UCSD-AML1 (cell line): ENCODE measurements around the gene PTPN6.

ENCODE experiments used
- DNase-seq: peaks from one replicate; lab custom pipeline; 2025; ENCODE audit not compliant: unreplicated experiment; lab: John Stamatoyannopoulos, UW

The PTPN6 gene

DNA sequence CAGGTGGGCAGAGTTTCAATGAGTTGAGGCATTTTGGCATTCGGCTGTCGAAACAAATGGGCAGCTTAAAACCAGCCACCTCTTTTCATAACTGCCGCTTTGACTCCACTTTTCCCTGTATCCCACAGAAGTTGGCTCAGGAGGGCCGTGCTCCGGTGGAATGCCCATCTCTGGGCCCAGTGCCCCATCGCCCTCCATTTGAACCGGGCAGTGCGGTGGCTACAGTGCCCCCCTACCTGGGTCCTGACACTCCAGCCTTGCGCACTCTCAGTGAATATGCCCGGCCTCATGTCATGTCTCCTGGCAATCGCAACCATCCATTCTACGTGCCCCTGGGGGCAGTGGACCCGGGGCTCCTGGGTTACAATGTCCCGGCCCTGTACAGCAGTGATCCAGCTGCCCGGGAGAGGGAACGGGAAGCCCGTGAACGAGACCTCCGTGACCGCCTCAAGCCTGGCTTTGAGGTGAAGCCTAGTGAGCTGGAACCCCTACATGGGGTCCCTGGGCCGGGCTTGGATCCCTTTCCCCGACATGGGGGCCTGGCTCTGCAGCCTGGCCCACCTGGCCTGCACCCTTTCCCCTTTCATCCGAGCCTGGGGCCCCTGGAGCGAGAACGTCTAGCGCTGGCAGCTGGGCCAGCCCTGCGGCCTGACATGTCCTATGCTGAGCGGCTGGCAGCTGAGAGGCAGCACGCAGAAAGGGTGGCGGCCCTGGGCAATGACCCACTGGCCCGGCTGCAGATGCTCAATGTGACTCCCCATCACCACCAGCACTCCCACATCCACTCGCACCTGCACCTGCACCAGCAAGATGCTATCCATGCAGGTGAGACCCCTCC, 12.6 kb upstream of the PTPN6 start:
- no peak for DNase-seq

DNA sequence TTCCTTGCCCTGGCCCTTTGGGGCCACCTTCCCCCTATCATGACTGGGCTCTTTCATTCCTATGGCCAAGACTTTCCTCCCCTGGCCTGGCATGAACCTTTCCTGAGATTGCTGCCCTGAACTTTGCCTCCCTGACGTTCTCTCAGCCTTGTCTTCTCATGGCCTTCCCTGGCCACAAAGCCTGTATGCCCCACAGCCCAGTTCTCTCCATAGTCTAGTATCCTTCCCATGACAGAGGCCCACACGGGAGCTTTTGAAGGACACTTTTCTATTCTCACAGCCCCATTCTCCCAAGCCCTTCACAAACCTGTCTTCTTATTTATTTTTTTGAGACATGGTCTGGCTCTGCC, 12.0 kb upstream of the PTPN6 start:
- DNase-seq: no peak

DNA sequence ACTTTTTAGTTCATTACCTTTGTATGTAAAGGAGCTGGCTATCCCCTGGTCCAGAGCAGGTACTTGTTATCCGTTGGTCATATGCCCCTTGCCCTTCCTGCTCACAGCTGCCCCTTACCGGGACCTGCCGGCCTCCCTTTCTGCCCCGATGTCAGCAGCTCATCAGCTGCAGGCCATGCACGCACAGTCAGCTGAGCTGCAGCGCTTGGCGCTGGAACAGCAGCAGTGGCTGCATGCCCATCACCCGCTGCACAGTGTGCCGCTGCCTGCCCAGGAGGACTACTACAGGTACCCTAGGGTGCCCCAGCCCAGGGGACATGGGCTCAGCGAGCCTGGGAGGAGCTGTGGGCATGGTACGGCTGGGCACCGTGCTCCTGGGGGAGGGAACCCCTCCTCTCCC, 9.9 kb upstream of the PTPN6 start:
- no peak for DNase-seq

DNA sequence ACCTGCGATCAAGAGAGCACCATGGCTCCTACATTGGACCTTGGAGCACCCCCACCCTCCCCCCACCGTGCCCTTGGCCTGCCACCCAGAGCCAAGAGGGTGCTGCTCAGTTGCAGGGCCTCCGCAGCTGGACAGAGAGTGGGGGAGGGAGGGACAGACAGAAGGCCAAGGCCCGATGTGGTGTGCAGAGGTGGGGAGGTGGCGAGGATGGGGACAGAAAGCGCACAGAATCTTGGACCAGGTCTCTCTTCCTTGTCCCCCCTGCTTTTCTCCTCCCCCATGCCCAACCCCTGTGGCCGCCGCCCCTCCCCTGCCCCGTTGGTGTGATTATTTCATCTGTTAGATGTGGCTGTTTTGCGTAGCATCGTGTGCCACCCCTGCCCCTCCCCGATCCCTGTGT, 9.4 kb upstream of the PTPN6 start:
- no peak for DNase-seq

DNA sequence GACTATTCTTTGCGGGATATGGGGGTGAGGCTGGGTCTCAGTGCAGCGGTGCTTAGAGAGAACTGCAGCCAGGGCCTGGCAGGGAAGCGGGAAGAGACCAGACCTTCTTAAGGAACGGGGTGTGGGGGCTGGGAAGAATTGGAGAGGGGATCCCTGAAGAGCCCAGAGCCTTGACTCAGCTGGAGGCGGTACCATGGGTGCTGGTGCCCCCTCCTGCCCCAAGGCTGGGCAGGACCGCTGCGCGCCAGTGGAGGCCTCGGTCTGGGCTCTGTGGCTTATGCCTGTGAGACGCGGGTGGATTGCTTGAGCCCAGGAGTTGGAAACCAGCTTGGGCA, 8.9 kb upstream of the PTPN6 start:
- DNase-seq: no peak

DNA sequence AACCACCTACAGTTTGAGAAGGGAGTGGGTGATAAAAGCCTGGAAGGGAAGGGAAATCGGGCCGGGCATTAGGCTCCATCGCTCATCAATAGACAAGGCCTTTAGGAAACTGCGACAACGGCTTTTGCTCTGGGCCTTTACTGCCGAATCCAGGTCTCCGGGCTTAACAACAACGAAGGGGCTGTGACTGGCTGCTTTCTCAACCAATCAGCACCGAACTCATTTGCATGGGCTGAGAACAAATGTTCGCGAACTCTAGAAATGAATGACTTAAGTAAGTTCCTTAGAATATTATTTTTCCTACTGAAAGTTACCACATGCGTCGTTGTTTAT, 7.8 kb upstream of the PTPN6 start:
- DNase-seq: peak; percentile 70

DNA sequence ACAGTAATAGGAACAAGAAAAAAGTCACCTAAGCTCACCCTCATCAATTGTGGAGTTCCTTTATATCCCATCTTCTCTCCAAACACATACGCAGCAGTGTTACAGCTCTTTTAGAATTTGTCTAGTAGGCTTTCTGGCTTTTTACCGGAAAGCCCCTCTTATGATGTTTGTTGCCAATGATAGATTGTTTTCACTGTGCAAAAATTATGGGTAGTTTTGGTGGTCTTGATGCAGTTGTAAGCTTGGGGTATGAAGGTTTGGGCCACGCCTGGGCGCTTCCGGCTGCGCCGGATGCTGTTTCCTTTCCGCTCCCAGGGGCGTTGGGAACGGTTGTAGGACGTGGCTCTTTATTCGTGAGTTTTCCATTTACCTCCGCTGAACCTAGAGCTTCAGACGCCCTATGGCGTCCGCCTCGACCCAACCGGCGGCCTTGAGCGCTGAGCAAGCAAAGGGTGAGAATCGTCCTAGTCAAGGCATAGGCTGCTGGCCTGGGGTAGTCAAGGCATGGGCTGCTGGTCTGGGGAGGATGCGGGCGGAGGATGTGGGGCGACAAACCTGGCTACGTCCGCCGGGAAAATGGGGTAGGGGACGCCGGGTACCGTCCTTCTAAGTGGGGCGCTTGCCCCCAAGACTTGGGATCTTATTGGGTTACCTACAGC, 7.3 kb upstream of the PTPN6 start, which contains the start of the genes C12orf57 and RNU7-1:
Gene C12orf57 (plus strand): TSS at position 301 of the 659 bp plus-strand sequence. CDS start 100 bp downstream, at position 401.
Gene RNU7-1 (plus strand): TSS at position 95 of the 659 bp plus-strand sequence.
- DNase-seq: peak; percentile 86

DNA sequence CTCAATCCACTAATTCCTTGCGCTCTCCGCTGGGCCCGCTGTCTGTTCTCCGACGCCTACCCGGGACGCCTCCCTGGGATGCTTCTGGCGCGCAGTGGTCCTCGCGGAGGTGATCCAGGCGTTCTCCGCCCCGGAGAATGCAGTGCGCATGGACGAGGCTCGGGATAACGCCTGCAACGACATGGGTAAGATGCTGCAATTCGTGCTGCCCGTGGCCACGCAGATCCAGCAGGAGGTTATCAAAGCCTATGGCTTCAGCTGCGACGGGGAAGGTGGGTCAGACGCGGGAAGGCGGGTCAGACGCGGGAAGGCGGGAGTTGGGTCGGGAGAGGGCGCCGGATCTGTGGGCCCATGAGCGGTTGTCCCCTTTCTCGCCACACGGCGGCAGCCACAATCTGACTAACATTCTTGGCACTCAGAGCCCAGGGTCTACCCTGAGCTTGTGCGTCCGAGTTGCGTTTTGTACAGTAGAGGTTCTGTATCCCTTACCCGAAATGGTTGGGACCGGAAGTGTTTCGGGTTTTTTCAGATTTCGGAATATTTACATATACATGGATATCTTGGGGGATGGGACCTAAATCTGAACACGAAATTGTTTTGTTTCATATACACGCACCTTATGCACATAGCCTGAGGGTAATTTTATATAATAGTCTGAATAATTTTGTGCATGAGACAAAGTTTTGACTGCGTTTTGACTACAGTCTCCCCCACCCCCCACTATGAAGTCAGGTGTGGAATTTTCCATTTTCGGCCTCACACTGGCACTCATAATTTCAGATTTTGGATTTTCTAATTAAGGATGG, 6.6 kb upstream of the PTPN6 start:
- peak; percentile 91 for DNase-seq

DNA sequence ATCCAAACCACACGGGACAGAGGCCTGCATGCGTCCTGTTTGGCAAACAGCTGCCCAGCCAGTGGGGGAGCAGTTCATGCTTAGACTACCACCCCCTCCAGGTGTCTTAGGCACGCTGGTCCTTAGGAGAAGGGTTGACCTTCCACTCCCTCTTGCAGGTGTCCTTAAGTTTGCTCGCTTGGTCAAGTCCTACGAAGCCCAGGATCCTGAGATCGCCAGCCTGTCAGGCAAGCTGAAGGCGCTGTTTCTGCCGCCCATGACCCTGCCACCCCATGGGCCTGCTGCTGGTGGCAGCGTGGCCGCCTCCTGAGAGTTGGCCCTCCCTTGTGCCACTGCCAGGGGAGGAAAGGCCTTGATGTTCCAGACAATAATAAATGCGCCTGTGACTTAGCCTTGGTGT, 5.5 kb upstream of the PTPN6 start:
- DNase-seq: no peak

DNA sequence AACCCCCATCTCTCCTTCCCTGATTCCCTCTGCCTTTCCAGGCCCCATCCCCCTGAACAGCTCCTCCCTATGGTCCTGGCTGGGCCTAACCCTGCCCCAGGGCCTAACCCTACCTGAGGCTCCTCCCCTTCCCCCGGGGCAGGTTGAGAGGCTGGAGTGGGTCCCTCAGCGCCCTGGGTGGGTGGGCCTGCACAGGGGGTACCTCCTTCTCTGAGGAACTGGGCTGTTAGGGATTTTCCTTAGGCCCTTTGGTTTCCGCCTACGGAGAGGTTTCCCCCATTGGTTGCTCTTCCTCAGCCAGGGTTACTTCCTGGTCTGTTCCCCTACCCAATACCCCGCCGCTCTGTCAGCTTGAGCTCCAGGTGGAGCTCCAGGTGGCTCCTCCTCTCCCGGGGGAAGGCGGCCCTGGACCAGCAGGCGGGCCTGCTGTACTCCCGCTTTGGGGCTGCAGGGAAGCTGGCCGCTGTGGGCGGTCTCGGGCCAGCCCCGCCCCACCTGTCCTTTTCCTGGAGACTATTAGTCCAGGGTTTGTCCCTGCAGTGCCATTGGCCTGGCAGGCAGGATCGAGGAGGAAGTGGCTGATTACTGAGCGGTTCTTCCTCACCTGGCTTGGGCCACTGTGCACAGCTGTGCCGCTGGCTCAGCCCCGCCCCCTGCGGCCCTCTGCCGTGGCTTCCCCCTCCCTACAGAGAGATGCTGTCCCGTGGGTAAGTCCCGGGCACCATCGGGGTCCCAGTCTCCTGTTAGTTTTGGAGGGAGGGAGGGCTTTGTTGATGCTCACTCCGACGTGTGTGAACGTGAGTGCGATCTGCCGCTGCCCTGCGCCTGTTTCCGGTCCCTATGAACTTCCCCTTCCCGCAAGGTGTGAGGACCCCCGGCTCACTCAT, 4.9 kb upstream of the PTPN6 start:
- DNase-seq: no peak

DNA sequence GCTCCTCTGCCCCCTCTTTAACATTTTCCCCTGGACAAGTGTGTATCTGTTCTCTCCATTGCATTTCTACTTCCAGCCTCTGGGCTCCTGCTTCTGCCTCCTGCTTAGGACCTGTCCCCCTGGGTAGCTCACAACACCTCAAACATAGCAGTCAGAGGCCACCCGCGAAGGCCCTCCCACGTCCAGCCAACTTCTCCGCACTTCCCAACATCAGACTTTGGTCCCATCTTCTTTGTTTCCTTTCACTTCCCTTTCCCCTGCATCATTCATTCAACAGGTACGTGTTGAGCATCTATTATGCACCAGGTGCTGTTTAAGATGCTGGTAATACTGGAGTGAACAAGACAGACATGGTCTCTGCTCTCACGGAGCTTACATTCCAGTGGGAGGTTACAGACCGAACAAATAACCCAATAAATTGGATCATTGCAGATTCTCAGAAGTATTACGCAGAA, 4.2 kb upstream of the PTPN6 start:
- DNase-seq: no peak

DNA sequence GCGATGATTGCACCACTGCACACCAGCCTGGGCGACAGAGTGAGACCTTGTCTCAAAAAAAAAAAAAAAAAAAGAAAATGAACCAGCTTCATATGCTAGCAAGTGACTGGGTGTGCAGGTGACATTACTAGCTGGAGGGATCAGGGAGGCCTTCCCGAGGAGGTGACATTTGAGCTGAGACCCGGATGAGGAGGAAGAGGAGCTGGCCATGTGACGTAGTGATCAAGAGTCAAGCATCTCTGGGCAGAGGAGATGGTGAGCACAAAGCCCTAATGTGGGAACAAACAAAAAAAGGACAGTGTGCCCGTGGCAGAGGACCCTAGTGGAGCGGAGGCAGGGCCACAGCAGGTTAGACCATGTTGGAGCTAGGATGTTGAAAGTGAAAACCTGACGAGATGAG, 3.5 kb upstream of the PTPN6 start:
- no peak for DNase-seq

DNA sequence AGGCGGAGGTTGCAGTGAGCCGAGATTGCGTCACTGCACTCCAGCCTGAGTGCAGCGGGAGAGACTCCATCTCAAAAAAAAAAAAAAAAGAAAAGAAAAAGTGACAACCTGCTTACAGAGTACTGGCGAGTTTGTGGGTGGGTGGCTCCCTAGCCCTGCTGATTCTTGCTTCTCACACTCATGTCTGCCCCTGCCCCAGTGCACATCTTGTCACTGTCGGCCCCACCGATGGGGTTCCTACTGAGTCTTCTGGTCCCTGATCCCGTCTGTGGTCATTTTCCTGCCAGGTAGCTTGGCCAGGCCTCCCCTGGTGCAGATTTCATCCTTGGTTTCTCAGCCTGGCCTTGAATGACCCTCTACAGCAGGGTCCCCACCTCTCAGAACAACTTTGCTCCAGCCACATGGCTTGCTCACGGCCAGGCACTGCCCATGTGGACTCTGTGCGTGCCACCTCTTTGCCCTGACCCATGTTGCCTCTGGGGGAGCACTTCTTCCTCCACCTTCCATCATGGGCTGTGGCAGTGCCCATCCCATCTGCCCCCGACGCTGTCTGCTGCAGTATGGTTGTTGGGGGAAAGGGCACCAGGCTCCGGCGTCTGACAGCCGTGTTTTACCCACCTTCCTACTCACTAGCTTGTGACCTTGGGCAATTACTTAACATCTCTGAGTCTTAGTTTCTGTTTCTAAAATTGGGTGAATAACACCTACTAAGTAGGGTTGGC, 2.1 kb upstream of the PTPN6 start:
- peak; percentile 34 for DNase-seq

DNA sequence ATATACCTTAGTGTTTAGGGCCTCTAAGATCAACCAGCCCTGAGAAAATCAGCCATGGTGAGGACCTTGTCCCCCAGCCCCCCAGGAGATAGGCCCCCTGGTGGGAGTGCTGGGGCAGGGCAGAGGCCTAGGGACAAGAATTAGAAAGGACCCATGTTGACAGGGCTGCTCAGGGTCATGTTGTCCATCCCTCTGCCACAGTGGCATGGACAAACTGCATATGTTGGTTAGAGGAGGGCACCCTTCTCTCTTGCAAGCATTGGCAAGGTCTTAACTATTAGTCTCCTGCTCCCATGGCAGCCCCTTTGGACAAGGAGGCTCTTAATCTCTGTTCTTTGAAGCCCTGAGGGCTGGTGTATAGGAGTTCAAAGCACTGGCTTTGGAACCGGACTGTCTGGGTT, 755 bp upstream of the PTPN6 start:
- DNase-seq: peak; percentile 49

DNA sequence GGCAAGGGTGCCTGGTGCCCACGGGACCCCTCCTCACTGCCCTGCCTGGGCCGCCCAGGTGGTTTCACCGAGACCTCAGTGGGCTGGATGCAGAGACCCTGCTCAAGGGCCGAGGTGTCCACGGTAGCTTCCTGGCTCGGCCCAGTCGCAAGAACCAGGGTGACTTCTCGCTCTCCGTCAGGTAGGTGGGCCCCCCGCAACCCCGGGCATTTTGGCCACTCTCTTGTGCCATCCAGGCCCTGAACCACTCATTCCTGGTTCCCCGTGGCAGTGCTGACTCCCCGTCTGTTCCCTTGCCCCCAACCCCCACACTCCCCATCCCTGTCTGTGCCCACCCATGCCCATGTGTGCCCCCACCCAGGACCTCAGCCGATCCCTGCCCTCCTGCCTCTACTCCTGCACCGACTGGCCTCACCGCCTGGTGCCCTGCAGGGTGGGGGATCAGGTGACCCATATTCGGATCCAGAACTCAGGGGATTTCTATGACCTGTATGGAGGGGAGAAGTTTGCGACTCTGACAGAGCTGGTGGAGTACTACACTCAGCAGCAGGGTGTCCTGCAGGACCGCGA, 480 bp downstream of the PTPN6 start:
- DNase-seq: no peak

DNA sequence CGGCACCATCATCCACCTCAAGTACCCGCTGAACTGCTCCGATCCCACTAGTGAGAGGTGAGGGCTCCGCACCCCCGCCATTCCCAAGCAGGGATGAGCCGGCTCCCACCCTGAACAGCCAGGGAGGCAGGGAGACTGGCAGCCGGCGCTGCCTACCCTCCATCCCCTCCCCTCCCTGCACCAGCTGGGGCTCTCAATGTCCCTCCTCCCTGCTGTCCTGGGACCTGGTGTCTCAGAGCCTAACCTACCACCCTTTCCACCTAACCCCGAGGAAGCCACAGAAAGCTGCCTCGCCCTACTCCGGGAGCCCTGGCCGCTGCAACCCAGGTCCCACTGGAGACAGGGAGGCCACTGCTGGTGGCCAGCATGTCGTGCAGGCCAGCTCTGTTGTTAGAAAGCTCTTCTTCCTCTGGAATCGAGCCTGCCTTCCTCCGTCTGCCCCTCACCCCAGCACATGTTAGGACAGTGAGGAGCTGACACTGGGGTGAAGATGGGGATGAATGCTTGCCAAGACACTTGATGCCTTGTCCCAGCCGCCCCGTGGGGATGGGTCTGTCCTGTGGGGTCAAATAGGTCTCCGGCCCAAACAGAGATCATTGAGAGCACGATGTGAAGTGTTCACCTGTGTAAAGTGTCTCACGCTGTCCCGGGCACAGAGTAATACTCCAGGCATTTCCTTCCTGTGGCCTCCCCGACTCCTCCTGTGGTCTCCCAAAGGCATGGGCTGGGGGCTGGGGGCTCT, 1.1 kb downstream of the PTPN6 start:
- DNase-seq: peak; percentile 69

DNA sequence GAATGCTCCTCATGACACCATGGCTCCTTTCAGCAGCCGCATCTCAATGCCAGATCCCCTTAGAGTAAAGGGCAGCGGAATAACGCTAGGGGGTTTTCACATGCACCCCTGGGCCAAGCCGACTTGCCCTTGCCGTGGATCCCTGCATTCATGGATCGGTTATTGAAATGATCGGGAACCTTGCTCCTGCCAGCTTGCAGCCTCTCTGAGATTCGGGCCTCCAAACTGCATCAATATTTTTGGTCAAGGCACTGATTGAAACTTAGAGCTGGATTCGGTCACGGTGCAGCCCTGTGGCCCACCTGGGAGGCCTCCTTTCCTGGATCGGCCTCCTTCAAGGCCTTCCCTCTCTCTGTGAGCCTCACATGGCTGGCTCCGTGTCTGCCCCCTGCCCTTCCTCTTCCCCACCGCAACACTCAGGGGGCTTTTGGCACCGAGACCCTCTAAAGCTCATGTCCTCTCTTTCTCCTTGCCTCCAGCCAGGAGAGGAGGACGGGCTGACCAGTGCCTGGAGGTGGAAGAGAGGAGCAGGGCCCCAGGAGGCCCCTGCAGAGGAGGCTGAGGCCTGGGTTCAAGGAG, 1.8 kb downstream of the PTPN6 start:
- DNase-seq: peak; percentile 65

DNA sequence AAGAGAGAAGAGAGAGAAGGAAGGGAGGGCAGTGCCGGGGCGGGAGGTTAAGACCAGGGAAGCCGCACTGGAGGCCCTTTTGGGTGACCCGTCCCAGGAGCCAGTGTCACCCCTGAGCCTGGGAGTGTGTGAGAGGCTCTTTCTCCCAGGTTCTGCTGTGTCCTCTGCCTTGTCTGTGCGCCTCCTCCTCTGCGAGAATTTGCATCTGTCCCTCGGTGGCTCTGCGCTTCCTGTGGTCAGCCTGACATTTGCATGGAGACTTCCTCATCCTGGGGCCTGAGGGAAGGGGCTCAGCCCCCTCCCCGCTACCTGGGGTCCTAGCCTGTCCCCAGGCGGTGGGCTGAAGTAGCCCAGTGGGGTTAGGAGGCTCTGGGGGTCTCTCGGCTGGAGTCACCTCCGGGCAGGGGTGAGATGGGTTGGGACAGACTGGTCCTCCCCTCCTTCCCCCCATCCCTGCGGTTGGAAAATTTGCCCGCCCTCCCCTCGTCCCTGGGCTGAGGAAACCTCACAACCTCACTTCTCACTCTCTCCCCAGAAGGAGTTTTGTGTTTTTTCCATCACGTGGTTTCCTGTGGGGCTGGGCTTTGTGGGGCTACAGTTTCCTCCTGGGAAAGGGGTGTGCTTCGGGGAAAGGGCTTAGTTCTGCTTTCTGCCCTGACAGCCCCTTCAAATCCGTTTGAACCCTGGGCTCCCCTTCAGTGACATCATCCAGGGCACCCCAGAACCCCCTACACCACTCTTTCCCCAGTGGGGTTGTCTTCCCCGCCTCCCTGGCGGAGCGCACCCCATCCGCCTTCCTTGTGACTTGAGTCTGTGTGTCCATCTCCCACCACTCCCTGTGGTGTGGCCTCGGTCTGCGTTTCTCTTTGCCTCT, 2.5 kb downstream of the PTPN6 start:
- peak; percentile 92 for DNase-seq
